HepG2 (cell line): ENCODE data around the gene CTIF. TPM values are rescaled to one million over a fixed set of nuclear protein-coding genes. Genes with fewer than 3 reads are reported as not detected.

Experiments
- AGO2 ChIP-seq: fragments of 200-400 bp; formaldehyde crosslinking; optimal IDR thresholded peaks from 2 replicates; pipeline ENCODE3; 2017; ENCODE audit warnings: mild to moderate bottlenecking, low read depth, low read length, moderate library complexity
- CEBPB ChIP-seq: IDR thresholded peaks from 2 replicates; pipeline ENCODE4 v1.6.1; 2011; ENCODE audit warnings: low read depth, low read length, improper control_type of control experiment, borderline replicate concordance
- EP300 ChIP-seq, 3 experiments: sonication (generic) in 1 of 3; formaldehyde crosslinking in 1 of 3; IDR thresholded peaks; 2 replicates each; pipeline versions ENCODE4 v1.5.1 to v1.6.1; 2011 to 2020; ENCODE audit warnings: low read depth in 2 of 3, low read length in 2 of 3, borderline replicate concordance in 1 of 3, improper control_type of control experiment in 1 of 3, mild to moderate bottlenecking in 1 of 3, missing genetic modification reagents in 1 of 3, moderate library complexity in 1 of 3
- ESRRA ChIP-seq: sonication (generic); formaldehyde crosslinking; IDR thresholded peaks from 2 replicates; pipeline ENCODE4 v1.5.1; 2020; ENCODE audit warnings: mild to moderate bottlenecking, low read depth, missing genetic modification reagents
- FOSL1 ChIP-seq: sonication (generic); formaldehyde crosslinking; IDR thresholded peaks from 2 replicates; pipeline ENCODE4 v1.9.0; 2021; ENCODE audit warnings: missing genetic modification reagents, borderline replicate concordance
- GATAD1 ChIP-seq: IDR thresholded peaks from 2 replicates; pipeline ENCODE4 v1.6.1; 2016; ENCODE audit warnings: missing genetic modification reagents, missing compliant biosample characterization
- GATAD2A ChIP-seq: IDR thresholded peaks from 2 replicates; pipeline ENCODE4 v1.6.1; 2016
- GPBP1L1 ChIP-seq: sonication (generic); formaldehyde crosslinking; IDR thresholded peaks from 2 replicates; pipeline ENCODE4 v1.5.0; 2020; ENCODE audit warnings: mild to moderate bottlenecking, missing genetic modification reagents
- KDM1A ChIP-seq: IDR thresholded peaks from 2 replicates; pipeline ENCODE4 v1.6.1; 2016; ENCODE audit warnings: missing compliant biosample characterization
- KLF11 ChIP-seq: IDR thresholded peaks from 2 replicates; pipeline ENCODE4 v1.6.1; 2016; ENCODE audit warnings: missing compliant biosample characterization
- MED13 ChIP-seq: sonication (generic); formaldehyde crosslinking; IDR thresholded peaks from 2 replicates; pipeline ENCODE4 v1.5.0; 2020; ENCODE audit warnings: missing genetic modification reagents
- MEIS1 ChIP-seq: sonication (generic); formaldehyde crosslinking; IDR thresholded peaks from 2 replicates; pipeline ENCODE4 v1.9.0; 2021; ENCODE audit warnings: mild to moderate bottlenecking, missing genetic modification reagents, moderate library complexity, borderline replicate concordance
- NR2C2 ChIP-seq: sonication (generic); formaldehyde crosslinking; IDR thresholded peaks from 2 replicates; pipeline ENCODE4 v1.4.0; 2020; ENCODE audit warnings: missing genetic modification reagents, mild to moderate bottlenecking, moderate library complexity, borderline replicate concordance
- NR2F1 ChIP-seq, 2 experiments: fragments of 450-650 bp in 1 of 2; formaldehyde crosslinking in 1 of 2; IDR thresholded peaks; 2 replicates each; pipeline versions ENCODE4 v1.5.0 to v1.6.1; 2016 to 2020; ENCODE audit warnings: mild to moderate bottlenecking in 1 of 2, missing compliant biosample characterization in 1 of 2, missing genetic modification reagents in 1 of 2, moderate library complexity in 1 of 2
- RAD21 ChIP-seq: fragments of 450-650 bp; formaldehyde crosslinking; IDR thresholded peaks from 2 replicates; pipeline ENCODE4 v1.5.0; 2020; ENCODE audit warnings: mild to moderate bottlenecking
- RELA ChIP-seq: sonication (generic); formaldehyde crosslinking; IDR thresholded peaks from 2 replicates; pipeline ENCODE4 v1.4.0; 2020; ENCODE audit warnings: missing genetic modification reagents
- SCMH1 ChIP-seq: sonication (generic); formaldehyde crosslinking; IDR thresholded peaks from 2 replicates; pipeline ENCODE4 v1.9.0; 2021; ENCODE audit warnings: missing genetic modification reagents, mild to moderate bottlenecking, borderline replicate concordance
- SMARCC2 ChIP-seq: fragments of 450-650 bp; IDR thresholded peaks from 2 replicates; pipeline ENCODE4 v1.6.1; 2017; ENCODE audit warnings: antibody characterized with exemption, mild to moderate bottlenecking
- YEATS2 ChIP-seq: sonication (generic); formaldehyde crosslinking; IDR thresholded peaks from 2 replicates; pipeline ENCODE4 v1.4.0; 2020; ENCODE audit warnings: missing genetic modification reagents, borderline replicate concordance
- ZBTB21 ChIP-seq: sonication (generic); formaldehyde crosslinking; IDR thresholded peaks from 2 replicates; pipeline ENCODE4 v1.4.0; 2020; ENCODE audit warnings: missing genetic modification reagents
- ZBTB7B ChIP-seq: sonication (generic); formaldehyde crosslinking; IDR thresholded peaks from 2 replicates; pipeline ENCODE4 v1.4.0; 2020; ENCODE audit warnings: missing genetic modification reagents
- ZNF124 ChIP-seq: sonication (generic); formaldehyde crosslinking; IDR thresholded peaks from 2 replicates; pipeline ENCODE4 v1.4.0; 2020; ENCODE audit warnings: missing genetic modification reagents
- ZNF30 ChIP-seq: sonication (generic); formaldehyde crosslinking; IDR thresholded peaks from 2 replicates; pipeline ENCODE4 v1.5.0; 2020; ENCODE audit warnings: mild to moderate bottlenecking, missing genetic modification reagents
- ZNF460 ChIP-seq: sonication (generic); formaldehyde crosslinking; IDR thresholded peaks from 2 replicates; pipeline ENCODE4 v1.5.1; 2020; ENCODE audit warnings: missing genetic modification reagents, mild to moderate bottlenecking, borderline replicate concordance
- ZNF570 ChIP-seq: sonication (generic); formaldehyde crosslinking; IDR thresholded peaks from 2 replicates; pipeline ENCODE4 v1.4.0; 2020; ENCODE audit warnings: mild to moderate bottlenecking, missing genetic modification reagents, borderline replicate concordance
- ZNF781 ChIP-seq: sonication (generic); formaldehyde crosslinking; IDR thresholded peaks from 2 replicates; pipeline ENCODE4 v1.5.1; 2020; ENCODE audit warnings: borderline replicate concordance, mild to moderate bottlenecking, missing genetic modification reagents; ENCODE audit errors: not compliant biosample characterization
- ZNF883 ChIP-seq: sonication (generic); formaldehyde crosslinking; IDR thresholded peaks from 2 replicates; pipeline ENCODE4 v1.5.1; 2020; ENCODE audit warnings: mild to moderate bottlenecking, missing genetic modification reagents; ENCODE audit errors: not compliant biosample characterization
- polyA plus RNA-seq, 8 experiments: library from polyadenylated mRNA; depleted of rRNA in 3 of 8; stranded (reverse) in 7 of 8; unstranded in 1 of 8; fragments of >200 nt; fragmentation: Illumina TruSeq in 4 of 8; extraction: Trizol in 4 of 8; gene quantifications; 2 replicates each; pipeline versions ENCODE4 v1.2.1 to v1.2.3, GENCODE V29; 2011 to 2016; ENCODE audit warnings: low read depth in 4 of 8, missing spikeins in 1 of 8, mixed read lengths in 1 of 8; ENCODE audit not compliant: insufficient read depth in 1 of 8
- total RNA-seq, 5 experiments: library from RNA; depleted of rRNA; stranded (reverse); fragments of >200 nt; fragmentation: Illumina TruSeq; extraction: Trizol; gene quantifications; 2 replicates each; pipeline ENCODE4 v1.2.3, GENCODE V29; 2016; ENCODE audit warnings: low read depth in 1 of 5
- TF ChIP-seq, protein P1 (sequence below): sonication (generic); formaldehyde crosslinking; IDR thresholded peaks from 2 replicates; pipeline ENCODE4 v1.4.0; 2020; ENCODE audit warnings: missing genetic modification reagents

The CTIF gene
- total and polyA plus RNA-seq, 2 of the 13 experiments (the other 11 are each of a cell fraction or from before 2014, with no cell fraction given) = 18.2 to 28.0 TPM

DNA sequence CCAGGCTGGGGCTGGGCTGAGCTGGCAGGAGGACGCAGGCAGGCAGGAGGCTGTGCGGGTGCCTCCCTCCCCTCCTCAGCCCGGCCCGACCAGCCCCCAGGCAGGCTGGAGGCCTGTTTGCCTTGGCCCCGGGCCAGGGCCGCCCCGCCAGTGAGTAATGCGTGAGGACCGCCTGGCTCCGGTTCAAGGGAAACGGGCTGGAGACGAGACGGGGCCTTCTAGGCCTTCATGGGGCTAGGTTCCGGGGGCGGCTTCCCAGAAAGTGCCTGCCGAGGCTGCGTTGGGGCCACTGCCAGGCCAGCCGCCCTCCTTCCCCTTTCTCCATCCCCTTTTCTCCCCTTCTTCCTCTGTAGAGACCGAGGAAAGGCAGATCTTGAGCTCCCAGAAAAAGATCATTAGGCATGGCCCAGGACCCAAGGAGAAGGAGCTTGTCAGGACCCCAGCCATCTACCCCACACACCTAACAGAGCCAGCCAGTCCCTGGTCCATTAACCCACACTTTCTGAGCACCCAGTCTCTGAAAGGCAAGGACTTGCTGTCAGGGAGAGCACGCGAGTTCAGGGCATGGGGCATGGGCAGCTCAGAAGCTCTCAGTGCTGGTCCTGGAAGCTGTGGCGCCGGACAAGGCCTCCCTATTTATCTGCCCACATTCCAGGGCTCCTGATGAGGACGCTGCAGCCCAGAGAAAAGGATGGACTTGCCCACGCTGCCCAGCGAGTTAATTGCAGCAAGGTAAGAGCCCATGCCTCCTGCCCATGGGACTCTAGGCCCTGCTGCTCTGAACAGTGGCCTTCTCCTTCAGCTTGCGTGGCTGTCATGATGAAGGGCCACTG is 363.4 kb downstream of the CTIF start (continued):
- no peak for TF ChIP-seq GPBP1L1 (CRISPR knock-in tag)
- TF ChIP-seq GATAD1 (CRISPR knock-in tag) = peak; percentile 59
- peak; percentile 13; the same call in 1 of the 2 replicates for TF ChIP-seq ZNF460
- TF ChIP-seq ZNF781 (CRISPR knock-in tag) = no peak
- TF ChIP-seq RELA (CRISPR knock-in tag) = no peak
- TF ChIP-seq EP300 (IDR thresholded peaks at IDR 0.05; ENCODE audit: low read depth in 2 of 2, low read length in 2 of 2) = peak in 1 of 2 experiments; percentile 85; a peak in 2 of 4 replicates
- TF ChIP-seq EP300 (CRISPR knock-in tag; IDR thresholded peaks at IDR 0.05; ENCODE audit: borderline replicate concordance) = peak; percentile 78; the same call in 1 of the 2 replicates
- TF ChIP-seq ZBTB21 (CRISPR knock-in tag) = no peak
- 0 out of 2 replicates have a peak, but pooled peaks have one; percentile 63 for TF ChIP-seq MED13 (CRISPR knock-in tag)
- no peak for TF ChIP-seq SCMH1 (CRISPR knock-in tag)
- peak; percentile 97 for TF ChIP-seq ZBTB7B (CRISPR knock-in tag)
- no peak for TF ChIP-seq ZNF883 (CRISPR knock-in tag)
- no peak; a peak in 1 of 4 replicates for TF ChIP-seq NR2F1 (CRISPR knock-in tag; IDR thresholded peaks at IDR 0.05)
- TF ChIP-seq, protein P1, sequence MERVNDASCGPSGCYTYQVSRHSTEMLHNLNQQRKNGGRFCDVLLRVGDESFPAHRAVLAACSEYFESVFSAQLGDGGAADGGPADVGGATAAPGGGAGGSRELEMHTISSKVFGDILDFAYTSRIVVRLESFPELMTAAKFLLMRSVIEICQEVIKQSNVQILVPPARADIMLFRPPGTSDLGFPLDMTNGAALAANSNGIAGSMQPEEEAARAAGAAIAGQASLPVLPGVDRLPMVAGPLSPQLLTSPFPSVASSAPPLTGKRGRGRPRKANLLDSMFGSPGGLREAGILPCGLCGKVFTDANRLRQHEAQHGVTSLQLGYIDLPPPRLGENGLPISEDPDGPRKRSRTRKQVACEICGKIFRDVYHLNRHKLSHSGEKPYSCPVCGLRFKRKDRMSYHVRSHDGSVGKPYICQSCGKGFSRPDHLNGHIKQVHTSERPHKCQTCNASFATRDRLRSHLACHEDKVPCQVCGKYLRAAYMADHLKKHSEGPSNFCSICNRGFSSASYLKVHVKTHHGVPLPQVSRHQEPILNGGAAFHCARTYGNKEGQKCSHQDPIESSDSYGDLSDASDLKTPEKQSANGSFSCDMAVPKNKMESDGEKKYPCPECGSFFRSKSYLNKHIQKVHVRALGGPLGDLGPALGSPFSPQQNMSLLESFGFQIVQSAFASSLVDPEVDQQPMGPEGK (CRISPR knock-in tag) = peak; percentile 99
- TF ChIP-seq FOSL1 (CRISPR knock-in tag) = peak; percentile 89; the same call in 1 of the 2 replicates
- no peak for TF ChIP-seq KDM1A (CRISPR knock-in tag)
- TF ChIP-seq YEATS2 (CRISPR knock-in tag) = peak; percentile 75; the same call in 1 of the 2 replicates
- no peak for TF ChIP-seq ZNF30 (CRISPR knock-in tag)
- TF ChIP-seq ZNF124 = no peak
- no peak for TF ChIP-seq RAD21 (CRISPR knock-in tag)
- TF ChIP-seq GATAD2A = peak; percentile 83
- no peak for TF ChIP-seq CEBPB
- TF ChIP-seq ESRRA (CRISPR knock-in tag) = peak; percentile 57; the same call in 1 of the 2 replicates
- no peak for TF ChIP-seq AGO2
- TF ChIP-seq KLF11 (CRISPR knock-in tag) = no peak
- TF ChIP-seq NR2C2 (CRISPR knock-in tag) = no peak
- TF ChIP-seq MEIS1 = no peak
- no peak for TF ChIP-seq SMARCC2
- no peak for TF ChIP-seq ZNF570 (CRISPR knock-in tag)
